ENCODE results near the gene ADGRG1. TPM values are rescaled to one million over a fixed set of nuclear protein-coding genes. Genes with fewer than 3 reads are reported as not detected.

The ADGRG1 gene
- total RNA-seq, 1 experiment from 2014 or later: 10.2 TPM

DNA sequence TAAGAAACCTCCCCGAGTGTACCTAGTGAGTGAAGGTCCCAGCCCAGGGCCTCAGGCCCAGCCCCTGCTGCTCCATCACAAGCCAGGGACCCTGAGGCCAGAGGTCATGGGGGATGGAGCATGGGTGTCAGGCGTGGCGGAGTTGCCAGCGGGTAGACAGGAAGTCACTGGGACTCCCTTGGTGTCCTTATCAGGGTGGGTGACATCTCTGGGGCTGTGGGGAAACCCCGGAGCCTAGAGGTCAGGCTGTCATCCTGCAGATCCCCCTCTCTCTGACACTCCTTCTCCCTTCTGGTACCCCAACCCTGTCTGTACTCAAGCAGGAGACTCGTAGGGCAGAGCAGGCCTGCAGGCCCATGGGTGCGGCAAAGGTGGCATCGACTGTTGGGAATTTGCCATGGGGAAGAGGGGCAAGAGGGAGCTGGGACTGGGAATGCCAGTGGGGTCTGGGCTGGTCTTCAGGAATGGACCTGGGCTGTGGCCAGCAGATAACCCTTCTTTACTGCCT is 10.8 kb upstream of the ADGRG1 start:
- Mint-ChIP-seq H3K36me3 (ENCODE audit: insufficient read depth, unreplicated experiment) (no peaks in the 10 kb centered on the region), H3K9me3 (ENCODE audit: unreplicated experiment) (no peaks in the 10 kb centered on the region), H3K27ac (ENCODE audit: low read depth, unreplicated experiment) (no peak overlapping the region), H3K4me1 (ENCODE audit: insufficient read depth, unreplicated experiment) (peaks cover 38% of the 10 kb centered on the region), H3K4me3 (ENCODE audit: unreplicated experiment) (no peak overlapping the region), H3K27me3 (ENCODE audit: insufficient read depth, unreplicated experiment) (no peaks in the 10 kb centered on the region)
- TF ChIP-seq, protein P1, sequence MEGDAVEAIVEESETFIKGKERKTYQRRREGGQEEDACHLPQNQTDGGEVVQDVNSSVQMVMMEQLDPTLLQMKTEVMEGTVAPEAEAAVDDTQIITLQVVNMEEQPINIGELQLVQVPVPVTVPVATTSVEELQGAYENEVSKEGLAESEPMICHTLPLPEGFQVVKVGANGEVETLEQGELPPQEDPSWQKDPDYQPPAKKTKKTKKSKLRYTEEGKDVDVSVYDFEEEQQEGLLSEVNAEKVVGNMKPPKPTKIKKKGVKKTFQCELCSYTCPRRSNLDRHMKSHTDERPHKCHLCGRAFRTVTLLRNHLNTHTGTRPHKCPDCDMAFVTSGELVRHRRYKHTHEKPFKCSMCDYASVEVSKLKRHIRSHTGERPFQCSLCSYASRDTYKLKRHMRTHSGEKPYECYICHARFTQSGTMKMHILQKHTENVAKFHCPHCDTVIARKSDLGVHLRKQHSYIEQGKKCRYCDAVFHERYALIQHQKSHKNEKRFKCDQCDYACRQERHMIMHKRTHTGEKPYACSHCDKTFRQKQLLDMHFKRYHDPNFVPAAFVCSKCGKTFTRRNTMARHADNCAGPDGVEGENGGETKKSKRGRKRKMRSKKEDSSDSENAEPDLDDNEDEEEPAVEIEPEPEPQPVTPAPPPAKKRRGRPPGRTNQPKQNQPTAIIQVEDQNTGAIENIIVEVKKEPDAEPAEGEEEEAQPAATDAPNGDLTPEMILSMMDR (IDR thresholded peaks at IDR 0.05; ENCODE audit: unreplicated experiment): no peak
- DNase-seq (ENCODE audit: unreplicated experiment): no peak
- ChIA-PET CTCF (interaction anchor here (0.6 to 1.6 kb wide), 4 partner anchors 11 to 309 kb away, joined by 3 to 5 read pairs (median 4); partner anchors contain the start of gene ADGRG1), POLR2A (interaction anchor here (0.6 to 1.1 kb wide), 5 partner anchors 7 to 118 kb away, joined by 3 to 5 read pairs (median 3); partner anchors contain the start of gene DRC7)
- intact Hi-C loops (cut with micrococcal nuclease): no loop called here
- no TSS peak for BruUV-seq (replicated peaks)

DNA sequence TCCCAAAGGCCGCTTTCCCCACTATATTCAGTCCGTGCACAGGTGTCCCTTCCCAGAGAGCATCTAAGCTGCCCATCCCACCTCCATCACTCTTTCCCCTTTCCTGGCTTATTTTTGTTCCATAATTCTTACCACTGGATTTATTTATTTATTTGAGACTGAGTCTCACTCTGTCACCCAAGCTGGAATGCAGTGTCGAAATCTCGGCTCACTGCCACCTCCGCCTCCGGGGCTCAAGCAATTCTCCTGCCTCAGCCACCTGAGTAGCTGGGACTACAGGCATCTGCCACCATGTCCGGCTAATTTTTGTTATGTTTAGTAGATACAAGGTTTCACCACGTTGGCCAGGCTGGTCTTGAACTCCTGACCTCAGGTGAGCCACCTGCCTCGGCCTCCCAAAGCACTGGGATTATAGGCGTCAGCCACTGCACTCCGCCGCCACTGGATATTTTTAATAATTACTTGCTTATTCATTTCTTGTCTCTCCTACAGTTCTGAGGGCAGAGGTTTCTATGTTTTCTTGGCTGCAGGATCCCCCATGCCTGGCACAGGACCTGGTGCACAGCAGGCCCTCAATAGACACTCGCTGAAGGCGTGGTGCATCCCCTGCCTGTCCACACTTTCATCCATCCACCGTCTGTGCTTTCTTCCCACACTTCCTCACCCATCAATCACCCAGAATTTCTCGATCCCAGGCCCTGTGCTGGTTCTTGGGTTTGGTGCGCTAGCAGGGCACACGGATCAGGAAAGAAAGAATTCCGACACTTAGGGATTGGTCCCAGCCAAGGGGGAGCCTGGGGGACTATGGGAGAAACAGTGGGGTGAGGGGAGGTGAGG is 9.9 kb upstream of the ADGRG1 start:
- intact Hi-C loops (cut with micrococcal nuclease): no loop called here
- Mint-ChIP-seq H3K4me3 (ENCODE audit: unreplicated experiment) (no peak overlapping the region), H3K36me3 (ENCODE audit: insufficient read depth, unreplicated experiment) (no peaks in the 10 kb centered on the region), H3K27ac (ENCODE audit: low read depth, unreplicated experiment) (no peak overlapping the region), H3K9me3 (ENCODE audit: unreplicated experiment) (no peaks in the 10 kb centered on the region), H3K27me3 (ENCODE audit: insufficient read depth, unreplicated experiment) (no peaks in the 10 kb centered on the region), H3K4me1 (ENCODE audit: insufficient read depth, unreplicated experiment) (peaks cover 45% of the 10 kb centered on the region)
- ChIA-PET POLR2A (interaction anchor here (0.6 to 1.7 kb wide), 6 partner anchors 9 to 118 kb away, joined by 3 to 6 read pairs (median 4); partner anchors contain the start of genes ADGRG1 and DRC7), CTCF (interaction anchor here (0.8 to 1.5 kb wide), 3 partner anchors 10 to 30 kb away, joined by 3 to 5 read pairs (median 3); no protein-coding TSS in a partner anchor)
- TF ChIP-seq, protein P1 (IDR thresholded peaks at IDR 0.05; ENCODE audit: unreplicated experiment): no peak
- no TSS peak for BruUV-seq (replicated peaks)
- peak; percentile 84 for DNase-seq (ENCODE audit: unreplicated experiment)

DNA sequence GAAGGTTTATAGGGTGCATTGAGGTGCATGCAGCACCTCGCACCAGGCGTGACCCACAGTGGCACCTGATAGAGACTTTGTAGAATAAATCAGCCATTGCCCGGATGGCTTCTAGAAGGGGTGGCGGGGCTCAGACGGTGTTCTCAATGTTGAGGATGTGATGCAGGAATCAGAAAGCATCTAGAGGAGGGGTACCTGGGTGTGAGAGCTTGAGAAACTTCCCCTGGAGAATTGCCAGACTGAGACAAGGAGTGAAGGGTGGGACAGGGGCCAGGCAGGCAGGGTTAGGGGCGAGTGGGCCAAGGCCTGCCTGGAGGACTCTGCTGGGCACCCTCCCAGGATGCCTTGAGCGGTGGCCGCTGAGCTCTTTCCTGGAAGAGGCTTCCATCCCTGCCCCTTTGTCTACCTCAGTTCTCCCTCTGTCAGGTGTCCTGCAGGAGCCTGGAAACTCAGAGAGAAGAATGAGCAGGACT is 9.3 kb upstream of the ADGRG1 start:
- BruUV-seq (replicated peaks): no TSS peak
- intact Hi-C loops (cut with micrococcal nuclease): no loop called here
- H3K36me3 Mint-ChIP-seq (ENCODE audit: insufficient read depth, unreplicated experiment): no peaks in the 10 kb centered on the region
- no peak for DNase-seq (ENCODE audit: unreplicated experiment)
- POLR2A ChIA-PET: interaction anchor here (0.9 to 1.7 kb wide), 5 partner anchors 9 to 631 kb away, joined by 3 to 7 read pairs (median 4); partner anchors contain the start of gene ADGRG1
- TF ChIP-seq, protein P1 (IDR thresholded peaks at IDR 0.05; ENCODE audit: unreplicated experiment): no peak
- H3K27me3 Mint-ChIP-seq (ENCODE audit: insufficient read depth, unreplicated experiment): no peaks in the 10 kb centered on the region
- H3K4me3 Mint-ChIP-seq (ENCODE audit: unreplicated experiment): peak overlapping the region; percentile 61
- H3K27ac Mint-ChIP-seq (ENCODE audit: low read depth, unreplicated experiment): no peak overlapping the region
- CTCF ChIA-PET: interaction anchor here (1.1 to 5.9 kb wide), 2 partner anchors 11 to 30 kb away, joined by 3 to 33 read pairs; no protein-coding TSS in a partner anchor
- peaks cover 47% of the 10 kb centered on the region for H3K4me1 Mint-ChIP-seq (ENCODE audit: insufficient read depth, unreplicated experiment)
- no peaks in the 10 kb centered on the region for H3K9me3 Mint-ChIP-seq (ENCODE audit: unreplicated experiment)
